Cardiac septum (tissue), 1 donor: ENCODE measurements around the gene HDDC3. TPM values are rescaled to one million over a fixed set of nuclear protein-coding genes. Genes with fewer than 3 reads are reported as not detected.

Source experiments
- DNase-seq: peaks from one replicate; pipeline ENCODE4 v3.0.0-alpha.2; 2020; ENCODE audit warnings: low spot score
- intact Hi-C: fragments of 100-400 bp; cut with DNase I; formaldehyde crosslinking; loops from one replicate; pipeline ENCODE4 v1.14.0; 2022
- total RNA-seq: library from RNA; stranded (reverse); fragmentation: NEBNext Ultra II Directional; extraction: Animal tissue kit (Norgen Biotek cat#: 25700); gene quantifications from one replicate; pipeline ENCODE4 v1.2.1, GENCODE V29; 2021
- donor health status: DM: no; HTN: no; CAD: no.

HDDC3 gene
- total RNA-seq, 1 donor from 2014 or later, result 11.8 TPM

DNA sequence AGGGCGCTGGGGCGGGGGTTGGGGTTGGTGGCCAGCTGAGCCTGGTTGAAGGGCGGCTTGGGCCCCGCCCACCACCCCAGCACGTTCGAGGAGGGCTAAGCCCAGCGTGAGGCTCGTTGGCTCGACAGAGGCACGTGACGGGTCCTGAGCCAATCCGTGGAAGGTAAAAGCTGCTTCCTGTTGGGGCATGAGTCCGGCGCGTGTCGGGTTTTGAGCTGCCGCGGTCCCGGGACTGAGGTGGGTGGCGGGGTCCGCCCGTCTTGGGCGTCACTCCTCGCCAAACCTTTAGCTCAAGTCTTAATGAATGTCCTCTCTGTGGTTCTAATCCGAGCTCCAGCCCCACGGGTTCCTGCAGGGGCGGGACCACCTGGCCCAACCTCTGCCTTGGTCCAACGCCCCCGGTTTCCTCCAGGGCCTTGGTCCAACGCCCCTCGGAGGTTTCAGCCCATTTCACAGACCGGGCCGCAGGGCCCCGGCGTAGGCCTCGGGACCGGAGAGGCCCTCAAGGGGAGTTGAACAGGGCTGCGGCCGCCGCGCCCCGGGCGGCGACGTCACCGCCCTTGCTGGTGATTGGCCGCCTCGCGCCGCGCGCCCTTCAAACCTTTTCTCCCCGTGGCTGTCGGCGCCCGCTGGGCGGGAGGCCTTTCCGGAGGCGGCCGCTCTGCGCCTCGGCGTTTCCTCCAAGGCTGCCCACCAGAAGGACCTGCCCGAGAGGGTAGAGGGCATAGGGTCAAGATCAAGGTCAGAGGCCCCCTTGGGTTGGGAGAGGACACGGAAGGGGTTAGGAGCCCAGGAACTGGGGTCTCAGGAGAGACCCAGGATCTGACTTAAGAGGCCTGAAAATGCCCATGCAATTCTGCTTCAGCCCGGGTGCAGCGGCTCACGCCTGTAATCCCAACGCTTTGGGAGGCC, 22.6 kb upstream of the HDDC3 start, which contains the start of gene RCCD1:
Gene RCCD1 (plus strand): TSS at position 173 of the 912 bp plus-strand sequence. CDS start 1,851 bp downstream, outside the sequence.
- intact Hi-C loops, result no loop called here
- peak; percentile 98 for DNase-seq

DNA sequence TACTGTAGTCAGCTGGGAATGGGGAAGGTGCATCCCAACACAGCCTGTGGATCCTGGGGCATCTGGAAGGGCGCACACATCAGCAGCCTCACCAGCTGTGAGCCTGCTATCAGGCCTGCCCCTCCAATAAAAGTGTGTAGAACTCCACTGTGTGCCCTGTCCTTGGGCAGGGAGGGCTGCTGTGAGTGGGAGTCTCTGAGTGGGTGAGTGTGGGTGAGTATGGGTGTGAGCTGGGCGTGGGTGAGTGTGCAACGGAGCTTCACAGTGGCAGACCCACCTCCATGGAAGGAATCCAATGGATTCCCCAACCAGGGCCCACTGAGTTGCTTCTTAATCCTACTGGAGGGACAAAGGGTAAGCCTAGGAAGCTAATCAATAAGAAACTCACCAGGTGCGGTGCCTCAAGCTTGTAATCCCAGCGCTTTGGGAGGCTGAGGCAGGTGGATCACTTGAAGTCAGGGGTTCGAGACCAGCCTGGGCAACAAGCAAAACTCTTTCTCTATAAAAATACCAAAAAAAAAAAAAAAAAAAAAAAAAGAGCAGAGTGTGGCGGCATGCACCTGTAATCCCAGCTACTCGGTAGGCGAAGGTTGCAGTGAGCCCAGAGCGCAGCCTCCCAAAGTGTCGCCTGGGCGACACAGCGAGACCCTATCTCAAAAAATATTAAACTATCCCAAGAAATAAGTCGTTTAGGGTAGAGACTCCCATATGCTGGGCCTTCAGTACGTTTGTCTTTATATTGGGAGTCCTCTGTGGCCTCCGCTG, 21.8 kb upstream of the HDDC3 start:
- intact Hi-C loops, result no loop called here
- DNase-seq, result peak; percentile 39

DNA sequence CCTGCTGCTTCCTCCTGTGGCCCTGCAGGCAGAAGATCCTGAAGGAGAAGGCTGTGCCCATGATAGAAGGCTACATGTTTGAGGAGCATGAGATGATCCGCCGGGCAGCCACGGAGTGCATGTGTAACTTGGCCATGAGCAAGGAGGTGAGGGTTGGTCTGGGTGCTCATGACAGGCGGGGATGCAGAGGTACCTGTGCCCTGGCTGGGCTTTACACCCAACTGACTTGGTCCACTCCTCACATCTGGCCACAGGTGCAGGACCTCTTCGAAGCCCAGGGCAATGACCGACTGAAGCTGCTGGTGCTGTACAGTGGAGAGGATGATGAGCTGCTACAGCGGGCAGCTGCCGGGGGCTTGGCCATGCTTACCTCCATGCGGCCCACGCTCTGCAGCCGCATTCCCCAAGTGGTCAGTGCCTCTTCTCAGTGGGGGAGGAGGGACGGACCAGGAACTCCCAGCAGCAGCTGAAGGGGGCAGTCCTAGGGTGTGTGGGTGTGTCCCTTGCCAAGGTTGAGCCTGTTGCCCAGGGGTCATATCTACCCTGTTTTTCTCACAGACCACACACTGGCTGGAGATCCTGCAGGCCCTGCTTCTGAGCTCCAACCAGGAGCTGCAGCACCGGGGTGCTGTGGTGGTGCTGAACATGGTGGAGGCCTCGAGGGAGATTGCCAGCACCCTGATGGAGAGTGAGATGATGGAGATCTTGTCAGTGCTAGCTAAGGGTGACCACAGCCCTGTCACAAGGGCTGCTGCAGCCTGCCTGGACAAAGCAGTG, 20.7 kb upstream of the HDDC3 start:
- DNase-seq, result peak; percentile 61
- intact Hi-C loops, result no loop called here

DNA sequence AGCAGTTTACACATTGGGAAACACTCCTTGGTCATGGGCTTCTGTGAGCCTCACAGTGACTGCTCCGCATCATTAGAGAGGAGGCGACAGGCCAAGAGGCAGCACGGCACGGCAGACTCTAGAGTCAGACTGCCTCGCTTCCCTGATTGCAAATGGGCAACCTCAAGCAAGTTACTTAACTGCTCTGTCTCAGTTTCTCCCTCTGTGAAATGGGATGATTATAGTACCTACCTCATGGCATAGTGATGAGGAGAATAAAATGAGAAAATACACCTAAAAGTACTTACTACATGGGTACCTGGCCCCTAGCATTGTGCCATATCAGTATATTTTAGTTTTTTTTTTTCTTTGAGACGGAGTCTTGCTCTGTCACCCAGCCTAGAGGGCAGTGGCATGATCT, 18.3 kb upstream of the HDDC3 start:
- no peak for DNase-seq
- intact Hi-C loops, result no loop called here

DNA sequence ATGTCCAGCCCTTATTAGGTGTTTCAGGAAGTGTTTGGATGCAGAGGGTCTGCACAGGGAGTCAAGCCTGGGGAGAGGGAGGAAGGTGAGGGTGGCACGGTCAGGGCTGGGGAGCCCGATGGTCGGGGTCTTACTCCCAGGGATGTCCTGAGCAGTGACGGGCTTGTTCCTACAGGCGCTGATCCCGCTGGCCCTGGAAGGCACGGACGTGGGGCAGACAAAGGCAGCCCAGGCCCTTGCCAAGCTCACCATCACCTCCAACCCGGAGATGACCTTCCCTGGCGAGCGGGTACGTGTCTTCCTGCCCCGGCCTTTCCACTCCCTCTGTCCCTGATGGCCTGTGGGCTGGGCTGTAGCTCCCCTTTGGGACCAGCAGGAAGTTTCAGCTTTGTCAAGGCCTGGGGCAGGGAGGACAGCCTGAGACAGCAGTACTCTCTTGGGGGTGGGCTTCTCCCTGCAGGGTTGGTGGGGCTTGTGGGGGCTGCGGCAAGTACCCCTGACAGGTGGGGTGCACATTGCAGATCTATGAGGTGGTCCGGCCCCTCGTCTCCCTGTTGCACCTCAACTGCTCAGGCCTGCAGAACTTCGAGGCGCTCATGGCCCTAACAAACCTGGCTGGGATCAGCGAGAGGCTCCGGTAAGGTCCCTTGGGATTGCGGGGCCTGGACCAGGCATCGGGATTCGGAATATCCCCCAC, 17.8 kb upstream of the HDDC3 start:
- intact Hi-C loops, result no loop called here
- no peak for DNase-seq

DNA sequence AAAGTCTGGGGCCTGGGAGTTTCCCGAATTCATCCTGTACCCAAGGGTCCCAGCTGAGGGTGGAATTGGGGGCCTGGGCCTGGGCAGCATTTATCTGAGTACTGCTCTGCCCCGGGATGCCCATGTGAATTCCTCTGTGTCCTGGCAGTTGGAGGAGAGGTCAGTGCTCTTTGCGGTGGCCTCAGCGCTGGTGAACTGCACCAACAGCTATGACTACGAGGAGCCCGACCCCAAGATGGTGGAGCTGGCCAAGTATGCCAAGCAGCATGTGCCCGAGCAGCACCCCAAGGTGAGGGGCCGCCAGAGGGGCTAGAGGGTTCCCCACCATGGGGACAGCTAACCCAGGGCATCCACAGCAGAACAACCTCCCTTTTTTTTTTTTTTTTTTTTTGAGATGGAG, 16.2 kb upstream of the HDDC3 start:
- intact Hi-C loops, result no loop called here
- DNase-seq, result no peak

DNA sequence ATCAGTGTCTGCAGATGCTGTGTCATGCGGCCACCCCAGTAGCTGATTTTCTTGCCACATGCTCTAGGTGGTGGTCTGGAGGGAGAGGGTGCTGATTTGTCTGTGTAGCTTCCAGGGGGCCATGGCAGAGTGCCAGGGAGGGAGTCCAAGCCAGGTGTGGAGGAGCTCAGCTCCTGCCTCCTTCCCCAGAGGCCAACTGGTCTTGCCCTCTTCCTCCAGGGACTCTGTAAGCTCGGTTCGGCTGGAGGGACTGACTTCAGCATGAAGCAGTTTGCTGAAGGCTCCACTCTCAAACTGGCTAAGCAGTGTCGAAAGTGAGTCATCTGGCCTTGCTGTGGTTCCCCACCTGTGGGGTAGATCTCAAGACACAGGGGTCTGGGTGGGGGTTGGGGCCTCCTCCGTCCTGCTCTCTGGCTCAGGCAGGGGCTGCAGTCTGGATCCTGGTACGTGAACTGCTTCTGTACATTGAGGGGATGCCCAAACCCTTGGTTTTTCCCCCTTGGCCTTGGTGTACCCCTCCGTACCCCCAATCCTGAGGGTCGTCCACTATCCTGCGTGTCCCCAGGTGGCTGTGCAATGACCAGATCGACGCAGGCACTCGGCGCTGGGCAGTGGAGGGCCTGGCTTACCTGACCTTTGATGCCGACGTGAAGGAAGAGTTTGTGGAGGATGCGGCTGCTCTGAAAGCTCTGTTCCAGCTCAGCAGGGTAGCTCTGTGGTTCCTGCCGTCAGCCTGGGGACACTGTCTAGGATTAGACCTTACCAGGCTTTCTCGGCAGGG, 15.4 kb upstream of the HDDC3 start:
- no peak for DNase-seq
- intact Hi-C loops, result no loop called here

DNA sequence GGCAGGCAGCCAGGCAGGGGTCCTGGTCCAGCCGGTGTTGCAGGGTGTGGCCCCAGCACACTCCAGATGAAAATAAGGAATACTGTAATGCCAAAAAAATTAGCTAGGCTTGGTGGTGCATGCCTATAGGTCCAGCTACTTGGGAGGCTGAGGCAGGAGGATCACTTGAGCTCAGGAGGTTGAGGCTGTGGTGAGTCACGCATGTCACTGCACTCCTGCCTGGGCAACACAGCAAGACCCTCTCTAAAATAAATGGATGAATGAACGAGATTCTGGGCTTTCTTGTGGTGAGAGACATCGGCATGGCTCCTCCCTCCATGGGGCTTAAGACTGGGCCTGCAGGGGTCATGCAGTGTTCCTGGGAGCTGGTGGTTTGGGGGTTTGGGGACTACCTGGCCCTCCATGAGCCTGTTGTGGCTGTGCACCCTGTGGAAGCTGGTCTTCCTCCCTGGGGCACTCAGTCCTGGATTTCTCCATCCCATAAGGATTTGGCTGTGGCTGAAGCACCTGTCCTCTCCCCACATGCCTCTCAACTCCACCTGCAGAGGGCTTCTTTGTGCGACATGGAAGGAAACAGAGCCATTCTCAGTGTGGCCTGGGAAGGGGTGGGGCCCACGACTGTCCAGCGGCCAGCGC, 14.7 kb upstream of the HDDC3 start:
- DNase-seq, result no peak
- intact Hi-C loops, result no loop called here

DNA sequence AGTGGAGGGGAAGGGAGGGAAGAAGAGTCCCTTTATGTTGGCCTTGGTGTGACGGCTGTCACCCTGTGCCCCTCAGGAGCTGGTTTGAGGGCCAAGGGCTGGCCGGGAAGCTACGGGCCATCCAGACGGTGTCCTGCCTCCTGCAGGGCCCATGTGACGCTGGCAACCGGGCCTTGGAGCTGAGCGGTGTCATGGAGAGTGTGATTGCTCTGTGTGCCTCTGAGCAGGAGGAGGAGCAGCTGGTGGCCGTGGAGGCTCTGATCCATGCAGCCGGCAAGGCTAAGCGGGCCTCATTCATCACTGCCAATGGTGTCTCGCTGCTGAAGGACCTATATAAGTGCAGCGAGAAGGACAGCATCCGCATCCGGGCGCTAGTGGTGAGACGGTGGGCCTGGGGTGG, 14.2 kb upstream of the HDDC3 start:
- intact Hi-C loops, result no loop called here
- DNase-seq, result no peak

DNA sequence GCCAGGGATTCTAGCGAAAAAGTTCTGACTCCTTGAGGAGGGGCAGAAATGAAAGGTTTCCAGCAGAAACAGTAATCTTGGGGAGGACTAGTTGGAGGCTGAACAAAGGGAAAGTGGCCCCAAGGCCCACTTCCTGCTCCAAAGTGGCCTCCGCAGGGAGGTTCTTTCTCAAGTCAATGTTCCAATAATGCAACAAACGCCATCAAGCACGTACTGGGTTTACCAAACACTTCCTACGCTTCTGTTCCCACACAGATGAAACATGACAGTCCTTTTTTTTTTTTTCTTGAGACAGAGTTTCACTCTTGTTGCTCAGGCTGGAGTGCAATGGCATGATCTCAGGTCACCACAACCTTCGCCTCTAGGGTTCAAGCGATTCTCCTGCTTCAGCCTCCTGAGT, 12.7 kb upstream of the HDDC3 start:
- DNase-seq, result no peak
- intact Hi-C loops, result no loop called here

DNA sequence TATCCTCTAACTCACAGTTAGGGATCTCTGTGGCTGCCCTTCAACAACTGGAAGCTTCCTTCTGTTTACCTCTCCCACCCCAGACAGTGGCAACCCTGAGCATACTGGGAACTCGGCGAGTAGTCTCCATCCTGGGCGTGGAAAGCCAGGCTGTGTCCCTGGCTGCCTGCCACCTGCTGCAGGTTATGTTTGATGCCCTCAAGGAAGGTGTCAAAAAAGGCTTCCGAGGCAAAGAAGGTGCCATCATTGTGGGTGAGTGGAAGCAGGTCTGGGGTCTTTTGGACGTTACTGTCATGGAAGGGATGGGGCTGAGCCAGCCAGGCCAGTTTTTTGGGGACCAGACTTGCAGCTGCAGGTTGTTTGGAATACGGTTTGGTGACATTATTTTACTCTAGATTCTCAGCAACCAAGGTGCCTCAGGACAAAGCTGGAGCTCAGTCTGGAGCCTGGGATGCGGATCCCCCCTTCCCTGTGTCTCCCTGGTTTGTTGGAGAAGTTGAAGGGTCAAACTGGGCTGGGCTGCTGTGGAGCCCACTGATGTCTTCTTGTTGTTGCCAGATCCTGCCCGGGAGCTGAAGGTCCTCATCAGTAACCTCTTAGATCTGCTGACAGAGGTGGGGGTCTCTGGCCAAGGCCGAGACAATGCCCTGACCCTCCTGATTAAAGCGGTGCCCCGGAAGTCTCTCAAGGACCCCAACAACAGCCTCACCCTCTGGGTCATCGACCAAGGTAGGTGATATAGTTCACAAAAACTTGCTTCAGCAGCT, 10.2 kb upstream of the HDDC3 start:
- DNase-seq, result no peak
- intact Hi-C loops, result no loop called here

DNA sequence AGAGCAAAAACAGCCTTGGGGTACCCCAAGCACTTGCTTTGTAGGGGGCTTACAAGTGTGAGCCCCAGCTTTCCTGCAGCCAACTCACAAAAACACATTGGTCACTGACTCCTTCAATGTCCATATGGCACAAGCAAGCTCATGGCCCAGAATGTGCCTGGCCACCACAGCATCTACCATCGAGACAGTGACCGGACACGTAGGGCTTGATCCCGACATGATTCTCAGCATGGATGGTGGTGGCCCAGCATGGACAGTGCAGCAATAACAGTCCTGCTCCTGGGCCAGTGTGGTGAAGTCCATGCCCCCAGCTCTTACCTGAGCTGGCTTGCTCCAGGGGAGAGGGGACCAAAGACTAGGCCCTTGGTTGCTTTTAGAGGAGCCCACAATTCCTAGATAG, 8.7 kb upstream of the HDDC3 start:
- intact Hi-C loops, result no loop called here
- DNase-seq, result no peak

DNA sequence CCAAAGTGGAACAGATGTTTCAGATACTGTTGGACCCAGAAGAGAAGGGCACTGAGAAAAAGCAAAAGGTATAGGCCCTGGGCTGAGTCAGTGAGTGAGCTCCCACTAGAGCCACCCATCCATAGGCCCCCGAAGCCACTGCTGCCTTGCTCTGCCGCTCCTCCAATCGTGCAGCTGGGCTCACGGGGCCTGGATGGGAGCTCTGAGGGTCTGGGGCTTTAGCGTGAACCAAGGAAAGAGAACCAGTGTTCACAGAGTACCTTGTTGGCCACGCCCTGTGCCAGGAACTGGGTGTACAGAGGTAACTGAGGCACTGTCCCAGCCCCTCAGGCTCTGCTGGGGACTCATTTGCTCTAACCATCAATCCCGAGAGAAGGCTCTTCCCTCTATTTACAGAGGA, 7.4 kb upstream of the HDDC3 start:
- DNase-seq, result no peak

DNA sequence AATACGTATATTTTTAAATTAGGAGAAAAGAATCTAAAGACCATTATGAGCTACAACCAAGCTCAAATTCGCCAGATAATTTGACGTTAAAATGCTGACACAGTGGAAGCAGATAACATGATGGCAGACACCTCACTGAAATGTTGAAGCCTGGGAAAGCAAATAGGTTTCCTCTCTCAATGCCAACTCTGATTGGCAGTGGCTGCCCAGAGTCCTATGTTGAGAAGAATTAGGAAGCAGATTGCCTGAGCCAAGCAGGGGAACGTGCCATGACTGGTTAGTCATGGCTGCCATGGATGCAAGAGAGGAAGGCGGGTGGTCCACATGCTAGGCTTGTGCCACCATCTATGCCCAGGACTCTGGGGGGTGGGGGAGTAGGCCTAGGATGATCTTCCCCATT, 5.9 kb upstream of the HDDC3 start:
- no peak for DNase-seq
- intact Hi-C loops, result no loop called here

More for the DNA sequence above, 7.4 kb upstream of the HDDC3 start:
- intact Hi-C loops, result no loop called here

DNA sequence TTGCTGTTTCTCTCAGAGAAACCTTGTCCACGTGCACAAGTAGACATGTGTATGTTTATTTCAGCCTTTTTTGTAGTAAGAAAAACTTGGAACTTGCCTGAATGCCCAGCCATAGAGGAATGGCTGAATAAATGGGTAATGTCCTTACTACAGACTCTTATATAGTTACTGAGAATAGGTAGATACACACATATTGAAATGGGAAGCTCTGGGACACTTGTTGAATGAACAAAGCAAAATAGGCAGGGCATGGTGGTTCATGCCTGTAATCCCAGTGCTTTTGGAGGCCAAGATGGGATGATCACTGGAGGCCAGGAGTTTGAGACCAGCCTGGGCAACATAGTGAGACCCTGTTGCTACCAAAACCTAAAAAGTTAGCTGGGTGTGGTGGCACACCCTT, 4.5 kb upstream of the HDDC3 start:
- no peak for DNase-seq
- intact Hi-C loops, result no loop called here

DNA sequence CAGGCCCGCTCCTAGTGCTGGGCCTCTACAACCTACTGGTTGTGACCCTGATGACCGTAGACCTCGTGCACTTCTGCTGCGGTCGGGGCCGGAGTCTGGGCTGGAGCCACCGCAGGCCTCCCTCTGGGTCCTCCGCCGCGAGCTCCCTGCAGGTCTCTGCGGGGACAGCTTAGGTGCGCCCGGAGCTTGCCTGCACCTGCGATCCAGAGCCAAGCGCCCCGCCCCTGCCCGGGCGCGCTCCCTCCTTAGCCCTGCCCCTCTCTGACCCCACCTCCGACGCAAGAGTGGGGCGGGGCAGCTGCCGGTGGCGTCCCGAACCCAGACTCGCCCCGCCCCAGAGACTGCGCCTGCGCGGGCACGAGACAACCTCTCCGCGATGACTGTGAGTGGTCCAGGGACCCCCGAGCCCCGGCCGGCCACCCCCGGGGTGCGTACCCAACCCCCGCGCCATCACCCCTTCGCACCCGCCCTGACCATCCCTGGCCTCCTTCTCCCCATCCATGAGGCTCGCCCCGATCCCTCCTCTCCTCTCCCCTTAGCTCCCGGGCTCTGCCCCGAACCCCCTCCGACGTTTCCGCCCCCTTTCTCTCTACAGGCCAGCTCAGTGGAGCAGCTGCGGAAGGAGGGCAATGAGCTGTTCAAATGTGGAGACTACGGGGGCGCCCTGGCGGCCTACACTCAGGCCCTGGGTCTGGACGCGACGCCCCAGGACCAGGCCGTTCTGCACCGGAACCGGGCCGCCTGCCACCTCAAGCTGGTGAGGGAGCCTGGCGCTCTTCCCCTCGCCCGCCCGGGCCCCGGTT, 2.8 kb upstream of the HDDC3 start, which contains the start of gene UNC45A:
Gene UNC45A (plus strand): TSS at position 337 of the 803 bp plus-strand sequence. CDS start 40 bp downstream, at position 377.
- peak; percentile 98 for DNase-seq
- intact Hi-C loops, result loop anchor here (5.0 kb wide), 1 partner anchor 288 kb away; no protein-coding TSS in a partner anchor
